SK-N-SH (cell line): ENCODE measurements around the gene HOXB8.

Source experiments
- CTCF ChIP-seq: fragments of 200-600 bp; sonication (generic); IDR thresholded peaks from 2 replicates; pipeline ENCODE4 v1.6.1; 2017; ENCODE audit warnings: antibody characterized with exemption, mild to moderate bottlenecking, moderate library complexity
- MEF2A ChIP-seq: IDR thresholded peaks from 2 replicates; pipeline ENCODE4 v1.4.0; 2012; ENCODE audit warnings: low read depth, borderline replicate concordance
- RAD21 ChIP-seq: IDR thresholded peaks from 2 replicates; pipeline ENCODE4 v1.6.1; 2012; ENCODE audit warnings: mild to moderate bottlenecking, low read length
- RXRA ChIP-seq: IDR thresholded peaks from 2 replicates; pipeline ENCODE4 v1.4.0; 2012; ENCODE audit warnings: low read depth, mild to moderate bottlenecking, borderline replicate concordance

- TF ChIP-seq CTCF: no peak
- TF ChIP-seq RAD21: no peak
- TF ChIP-seq MEF2A: no peak
- no peak for TF ChIP-seq RXRA
Measured at GRCh38 chr17:48589831-48590606, 25.1 kb downstream of the HOXB8 start, which contains the start of gene HOXB3.
